Progenitor cell of endocrine pancreas (in vitro differentiated cells): Measurements from ENCODE around the gene UBQLN2. TPM values are rescaled to one million over a fixed set of nuclear protein-coding genes. Genes with fewer than 3 reads are reported as not detected.
"Not testable (repeated sequence)": the region's sequence is repeated elsewhere in the genome, so short reads cannot be mapped to it uniquely, and the experiment has no call there.

Source experiments
- DNase-seq: peaks from one replicate; pipeline ENCODE4 v3.0.0; 2021; ENCODE audit warnings: low spot score; ENCODE audit not compliant: unreplicated experiment
- H3K27ac Mint-ChIP-seq: 2 replicates; pipeline ENCODE4 v1.8.0; 2021; ENCODE audit warnings: mild to moderate bottlenecking, moderate library complexity, mixed read lengths
- H3K27me3 Mint-ChIP-seq: 2 replicates; pipeline ENCODE4 v1.8.0; 2021; ENCODE audit warnings: mixed read lengths
- H3K36me3 Mint-ChIP-seq: 2 replicates; pipeline ENCODE4 v1.8.0; 2022; ENCODE audit warnings: mixed read lengths; ENCODE audit not compliant: insufficient read depth
- H3K4me1 Mint-ChIP-seq: 2 replicates; pipeline ENCODE4 v1.8.0; 2021; ENCODE audit warnings: low read depth, mixed read lengths
- H3K4me3 Mint-ChIP-seq: 2 replicates; pipeline ENCODE4 v1.8.0; 2021; ENCODE audit warnings: low read depth, mild to moderate bottlenecking, moderate library complexity, mixed read lengths
- H3K9me3 Mint-ChIP-seq: 2 replicates; pipeline ENCODE4 v1.8.0; 2021; ENCODE audit warnings: low read depth, mixed read lengths
- CTCF ChIP-seq: fragments of 200-600 bp; sonication (generic); IDR thresholded peaks from one replicate; pipeline ENCODE4 v1.5.0; 2021; ENCODE audit warnings: antibody characterized with exemption, mild to moderate bottlenecking; ENCODE audit not compliant: unreplicated experiment
- total RNA-seq: library from RNA; stranded (reverse); gene quantifications from 2 replicates; pipeline ENCODE4 v1.2.1, GENCODE V29; 2021

Gene UBQLN2
- total RNA-seq, 1 donor from 2014 or later: 40.0 TPM

- H3K27ac Mint-ChIP-seq: no peak overlapping the region
- H3K4me3 Mint-ChIP-seq: no peak overlapping the region
- peaks cover 3% of the 10 kb centered on the region for H3K36me3 Mint-ChIP-seq
- TF ChIP-seq CTCF: no peak
- DNase-seq: no peak
- H3K27me3 Mint-ChIP-seq: no peaks in the 10 kb centered on the region
- peaks cover 16% of the 10 kb centered on the region for H3K4me1 Mint-ChIP-seq
- peaks cover 3% of the 10 kb centered on the region for H3K9me3 Mint-ChIP-seq
Measured at GRCh38 chrX:56569378-56570057, 6.1 kb downstream of the UBQLN2 start.

- peaks cover 3% of the 10 kb centered on the region for H3K4me1 Mint-ChIP-seq
- DNase-seq: no peak
- H3K4me3 Mint-ChIP-seq: no peak overlapping the region
- H3K36me3 Mint-ChIP-seq: peaks cover 14% of the 10 kb centered on the region
- no peak for TF ChIP-seq CTCF
- peaks cover 12% of the 10 kb centered on the region for H3K9me3 Mint-ChIP-seq
- no peaks in the 10 kb centered on the region for H3K27me3 Mint-ChIP-seq
- no peak overlapping the region for H3K27ac Mint-ChIP-seq
Measured at GRCh38 chrX:56572975-56573374, 9.5 kb downstream of the UBQLN2 start.

- no peak for DNase-seq
- Mint-ChIP-seq H3K27ac (no peak overlapping the region), H3K4me3 (no peak overlapping the region), H3K9me3 (peaks cover 25% of the 10 kb centered on the region), H3K4me1 (no peaks in the 10 kb centered on the region), H3K36me3 (peaks cover 16% of the 10 kb centered on the region), H3K27me3 (no peaks in the 10 kb centered on the region)
- TF ChIP-seq CTCF: no peak
Measured at GRCh38 chrX:56574861-56575260, 11.4 kb downstream of the UBQLN2 start.

GRCh38 chrX:56576721-56577120 is 13.3 kb downstream of the UBQLN2 start:
- Mint-ChIP-seq H3K36me3 (peaks cover 26% of the 10 kb centered on the region), H3K9me3 (peaks cover 38% of the 10 kb centered on the region), H3K4me3 (no peak overlapping the region), H3K4me1 (no peaks in the 10 kb centered on the region), H3K27me3 (no peaks in the 10 kb centered on the region), H3K27ac (no peak overlapping the region)
- TF ChIP-seq CTCF: no peak
- no peak for DNase-seq

GRCh38 chrX:56588397-56589188 is 25.2 kb downstream of the UBQLN2 start:
- Mint-ChIP-seq H3K4me3 (no peak overlapping the region), H3K27me3 (no peaks in the 10 kb centered on the region), H3K9me3 (peaks cover 37% of the 10 kb centered on the region), H3K4me1 (no peaks in the 10 kb centered on the region), H3K36me3 (peaks cover 12% of the 10 kb centered on the region), H3K27ac (no peak overlapping the region)
- TF ChIP-seq CTCF: no peak
- DNase-seq: no peak

- H3K27ac Mint-ChIP-seq, DNase-seq, H3K4me3 Mint-ChIP-seq, H3K36me3 Mint-ChIP-seq, H3K27me3 Mint-ChIP-seq, H3K4me1 Mint-ChIP-seq: not testable (repeated sequence)
- peaks cover 44% of the 10 kb centered on the region for H3K9me3 Mint-ChIP-seq
Measured at GRCh38 chrX:56591830-56592229, 28.4 kb downstream of the UBQLN2 start.
